ENCODE measurements around the gene KIAA0586.

- TF ChIP-seq MZF1 (CRISPR knock-in tag; IDR thresholded peaks at IDR 0.05; ENCODE audit: borderline replicate concordance) (no peak), KAT7 (CRISPR knock-in tag; IDR thresholded peaks at IDR 0.05; ENCODE audit: borderline replicate concordance) (no peak), SAP130 (CRISPR knock-in tag; IDR thresholded peaks at IDR 0.05; ENCODE audit: low read depth) (no peak), CHD2 (IDR thresholded peaks at IDR 0.05; ENCODE audit: low read depth, low read length) (no peak), CTCF (CRISPR knock-in tag; IDR thresholded peaks at IDR 0.05) (no peak), MYNN (CRISPR knock-in tag; IDR thresholded peaks at IDR 0.05; ENCODE audit: low read depth) (no peak), ZBTB7A (CRISPR knock-in tag; IDR thresholded peaks at IDR 0.05) (no peak), REST (IDR thresholded peaks at IDR 0.05; ENCODE audit: borderline replicate concordance in 1 of 2, low read depth in 1 of 2, low read length in 2 of 2) (no peak), U2AF2 (IDR thresholded peaks at IDR 0.05; ENCODE audit: low read depth, low read length) (no peak)
Measured at GRCh38 chr14:58566979-58567378, 139.5 kb downstream of the KIAA0586 start.

Measured in HepG2 (cell line).